CD4-positive, alpha-beta T cell (primary cell): ENCODE data around the gene PDXK. TPM values are rescaled to one million over a fixed set of nuclear protein-coding genes. Genes with fewer than 3 reads are reported as not detected.
A peak's percentile ranks its signal among the peaks of the same experiment; 100 is the strongest.

Experiments
- ATAC-seq: fragments of 200-7000 bp; cut with Tn5 transposase; one replicate; pipeline ENCODE4 v1.10.0; 2022; ENCODE audit warnings: mild to moderate bottlenecking; ENCODE audit not compliant: poor library complexity
- CTCF ChIA-PET: fragments of 350-600 bp; sonication (Branson Sonifier 250); formaldehyde crosslinking; loops from one replicate; lab custom pipeline; 2021; ENCODE audit warnings: antibody characterized with exemption, inconsistent platforms; lab: Charles Lee
- POLR2A ChIA-PET: fragments of 350-600 bp; sonication (Branson Sonifier 250); formaldehyde crosslinking; loops from one replicate; lab custom pipeline; 2021; ENCODE audit warnings: antibody characterized with exemption, inconsistent platforms; lab: Charles Lee
- DNase-seq, 14 experiments: peaks; one replicate each; pipeline ENCODE4 v3.0.0-alpha.2; 2013 to 2020; ENCODE audit warnings: mixed read lengths in 2 of 14
- H3K27ac ChIP-seq, 2 donors: one replicate each; pipeline versions ENCODE4 v1.5.1 to v1.7.0; 2013; ENCODE audit warnings: low read length in 2 of 2, low read depth in 1 of 2, mild to moderate bottlenecking in 1 of 2
- H3K27me3 ChIP-seq, 2 experiments: 1 replicate in 1 of 2; 2 replicates in 1 of 2; pipeline versions ENCODE4 v1.6.1 to v1.7.0; 2013; ENCODE audit warnings: low read length in 2 of 2, control low read depth in 1 of 2, mild to moderate bottlenecking in 1 of 2, moderate library complexity in 1 of 2; ENCODE audit not compliant: insufficient read depth in 2 of 2, control insufficient read depth in 1 of 2
- H3K36me3 ChIP-seq: one replicate; pipeline ENCODE4 v1.6.1; 2013; ENCODE audit warnings: low read length, control low read depth; ENCODE audit not compliant: insufficient read depth
- H3K4me1 ChIP-seq: one replicate; pipeline ENCODE4 v1.6.1; 2013; ENCODE audit warnings: low read length, control low read depth; ENCODE audit not compliant: insufficient read depth
- H3K4me3 ChIP-seq: one replicate; pipeline ENCODE4 v1.5.1; 2013; ENCODE audit warnings: mild to moderate bottlenecking, low read length, moderate library complexity
- H3K9me3 ChIP-seq, 2 experiments: 1 replicate in 1 of 2; 2 replicates in 1 of 2; pipeline versions ENCODE4 v1.6.1 to v1.7.0; 2013; ENCODE audit warnings: low read length in 2 of 2, mild to moderate bottlenecking in 2 of 2, control low read depth in 1 of 2, moderate library complexity in 1 of 2; ENCODE audit not compliant: control insufficient read depth in 1 of 2, insufficient read depth in 1 of 2
- H3K27ac Mint-ChIP-seq: one replicate; pipeline ENCODE4 v1.8.0; 2020; ENCODE audit warnings: mixed read lengths
- H3K27me3 Mint-ChIP-seq: one replicate; pipeline ENCODE4 v1.8.0; 2021; ENCODE audit warnings: mixed read lengths
- H3K36me3 Mint-ChIP-seq: one replicate; pipeline ENCODE4 v1.8.0; 2021; ENCODE audit warnings: low read depth, mixed read lengths
- H3K4me1 Mint-ChIP-seq: one replicate; pipeline ENCODE4 v1.8.0; 2021; ENCODE audit warnings: low read depth, mixed read lengths
- H3K4me3 Mint-ChIP-seq: one replicate; pipeline ENCODE4 v1.8.0; 2020; ENCODE audit warnings: mild to moderate bottlenecking, mixed read lengths
- H3K9me3 Mint-ChIP-seq: one replicate; pipeline ENCODE4 v1.8.0; 2020; ENCODE audit warnings: mixed read lengths
- CTCF ChIP-seq: fragments of 200-600 bp; IDR thresholded peaks from one replicate; pipeline ENCODE4 v1.8.0; 2022; ENCODE audit warnings: antibody characterized with exemption, mild to moderate bottlenecking
- intact Hi-C, 2 experiments: fragments of 100-400 bp; cut with DNase I in 1 of 2; cut with micrococcal nuclease in 1 of 2; formaldehyde crosslinking; loops; one replicate each; pipeline versions ENCODE4 v1.15.1 to v1.9.0; 2023 to 2025; cut with DNase I, micrococcal nuclease
- total RNA-seq, 174 experiments: library from RNA in 2 of 174; stranded (reverse) in 2 of 174; gene quantifications; one replicate each; pipeline ENCODE4 v1.2.3 and lab custom pipeline; 2021 to 2026

Gene PDXK
- total RNA-seq, 2 experiments from 2014 or later = 74.8 to 77.0 TPM

DNA sequence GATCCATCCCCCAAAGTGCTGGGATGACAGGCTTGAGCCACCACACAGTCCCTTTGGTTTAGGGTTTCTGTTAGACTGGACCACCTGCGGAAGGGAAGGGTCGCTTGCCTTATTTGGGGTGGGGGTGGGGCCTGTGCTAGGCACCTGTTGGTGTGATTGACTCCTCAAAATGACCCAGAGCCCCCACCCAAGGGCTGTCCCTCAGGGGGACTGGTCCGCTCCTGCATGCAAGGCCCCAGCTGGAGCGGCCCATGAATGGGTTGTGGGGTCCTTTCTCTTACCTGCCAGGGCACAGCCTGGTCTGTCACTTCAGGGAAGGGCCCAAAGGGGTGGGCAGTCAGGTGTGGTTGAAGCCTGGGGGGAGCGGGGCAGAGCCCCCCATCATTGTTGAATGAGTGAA, 59.0 kb downstream of the PDXK start:
- Histone ChIP-seq H3K36me3 (peaks cover 17% of the 10 kb centered on the region), H3K4me1 (peaks cover 39% of the 10 kb centered on the region), H3K9me3 (no peaks in the 10 kb centered on the region), H3K27me3 (no peaks in the 10 kb centered on the region), H3K4me3 (no peak overlapping the region), H3K27ac (no peak overlapping the region)
- Mint-ChIP-seq H3K4me1 (peaks cover 37% of the 10 kb centered on the region), H3K9me3 (no peaks in the 10 kb centered on the region), H3K27me3 (no peaks in the 10 kb centered on the region), H3K36me3 (peaks cover 18% of the 10 kb centered on the region), H3K27ac (peak overlapping the region; percentile 73), H3K4me3 (peak overlapping the region; percentile 85)
- POLR2A ChIA-PET = interaction anchor here (0.7 kb wide), 1 partner anchor 12 kb away, joined by 3 read pairs; the partner anchor contains the start of gene RRP1
- CTCF ChIA-PET = interaction anchor here (1.3 kb wide), 1 partner anchor 11 kb away, joined by 3 read pairs; the partner anchor contains the start of gene RRP1
- TF ChIP-seq CTCF = no peak
- ATAC-seq = no peak
- intact Hi-C loops = loop anchor here in 1 of 2 experiments (5.0 kb wide), 1 partner anchor 56 kb away; no protein-coding TSS in a partner anchor
- DNase-seq = no peak

GRCh38 chr21:43778469-43779335, 59.8 kb downstream of the PDXK start:
- no peak for TF ChIP-seq CTCF
- Mint-ChIP-seq H3K9me3 (no peaks in the 10 kb centered on the region), H3K27me3 (no peaks in the 10 kb centered on the region), H3K4me1 (peaks cover 31% of the 10 kb centered on the region), H3K27ac (peak overlapping the region; percentile 73), H3K4me3 (peak overlapping the region; percentile 82), H3K36me3 (peaks cover 11% of the 10 kb centered on the region)
- CTCF ChIA-PET = interaction anchor here (1.3 kb wide), 1 partner anchor 10 kb away, joined by 3 read pairs; the partner anchor contains the start of gene RRP1
- POLR2A ChIA-PET = interaction anchor here (0.7 kb wide), 1 partner anchor 11 kb away, joined by 3 read pairs; the partner anchor contains the start of gene RRP1
- Histone ChIP-seq H3K9me3 (no peaks in the 10 kb centered on the region), H3K27ac (no peak overlapping the region), H3K36me3 (peaks cover 10% of the 10 kb centered on the region), H3K27me3 (no peaks in the 10 kb centered on the region), H3K4me3 (no peak overlapping the region), H3K4me1 (peaks cover 38% of the 10 kb centered on the region)
- ATAC-seq = no peak
- peak in 5 of 14 experiments; percentile 3 to 57 (median 44) for DNase-seq
- intact Hi-C loops = loop anchor here in 1 of 2 experiments (5.0 kb wide), 1 partner anchor 56 kb away; no protein-coding TSS in a partner anchor

DNA sequence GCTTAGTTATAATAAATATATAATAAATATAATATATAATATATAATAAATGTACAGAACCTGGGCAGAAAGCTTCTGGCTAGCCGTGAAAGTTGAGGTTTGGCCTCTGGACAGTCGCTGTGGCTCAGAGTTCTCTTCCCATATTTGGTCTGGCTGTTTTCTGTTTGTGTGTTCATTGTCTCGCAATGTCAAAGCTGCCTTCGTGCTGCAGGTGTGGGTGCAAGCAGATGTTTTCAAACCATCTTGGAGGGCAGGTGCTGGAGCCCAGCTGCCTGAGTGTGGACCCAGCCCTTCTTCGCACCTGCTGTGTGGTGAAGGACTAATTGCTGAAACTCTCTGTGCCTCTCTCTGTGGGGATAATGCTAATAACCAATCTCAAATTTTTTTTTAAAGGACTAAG, 60.7 kb downstream of the PDXK start:
- ATAC-seq (no peak), DNase-seq (no peak)
- CTCF ChIA-PET = interaction anchor here (1.8 kb wide), 1 partner anchor 9 kb away, joined by 7 read pairs; the partner anchor contains the start of gene RRP1
- H3K9me3 Mint-ChIP-seq = no peaks in the 10 kb centered on the region
- H3K27ac Mint-ChIP-seq = no peak overlapping the region
- H3K4me1 ChIP-seq = peaks cover 29% of the 10 kb centered on the region
- TF ChIP-seq CTCF = no peak
- peaks cover under 1% of the 10 kb centered on the region for H3K36me3 ChIP-seq
- no peak overlapping the region for H3K4me3 ChIP-seq
- POLR2A ChIA-PET = no interaction called here
- H3K9me3 ChIP-seq = no peaks in the 10 kb centered on the region
- H3K27me3 ChIP-seq = no peaks in the 10 kb centered on the region
- intact Hi-C loops = loop anchor here (5.0 to 10.0 kb wide), 2 partner anchors 57 to 1545 kb away; no protein-coding TSS in a partner anchor
- H3K4me1 Mint-ChIP-seq = peaks cover 22% of the 10 kb centered on the region
- peak overlapping the region; percentile 20 for H3K4me3 Mint-ChIP-seq
- H3K27ac ChIP-seq = no peak overlapping the region
- peaks cover 2% of the 10 kb centered on the region for H3K36me3 Mint-ChIP-seq
- H3K27me3 Mint-ChIP-seq = no peaks in the 10 kb centered on the region
